Thyroid gland (tissue), 4 donors: Measurements from ENCODE around the gene LINC01488. TPM values are rescaled to one million over a fixed set of nuclear protein-coding genes. Genes with fewer than 3 reads are reported as not detected.
A peak's percentile ranks its signal among the peaks of the same experiment; 100 is the strongest.

Experiments used
- DNase-seq, 2 donors: peaks; one replicate each; pipeline ENCODE4 v3.0.0-alpha.2; 2019
- H3K27ac ChIP-seq, 3 donors: fragments of 200-600 bp; sonication (generic); 1 replicate in 2 of 3; 2 replicates in 1 of 3; pipeline ENCODE4 v1.5.1; 2016 to 2019; ENCODE audit warnings: mild to moderate bottlenecking in 1 of 3, moderate library complexity in 1 of 3
- H3K27me3 ChIP-seq: fragments of 200-600 bp; sonication (generic); one replicate; pipeline ENCODE4 v1.5.1; 2019
- H3K36me3 ChIP-seq, 2 donors: fragments of 200-600 bp; sonication (generic); one replicate each; pipeline ENCODE4 v1.5.1; 2016 to 2019
- H3K4me1 ChIP-seq, 2 donors: fragments of 200-600 bp; sonication (generic); one replicate each; pipeline ENCODE4 v1.5.1; 2017 to 2019
- H3K4me3 ChIP-seq, 3 donors: fragments of 200-600 bp; sonication (generic); replicated peaks in 1 of 3; 1 replicate in 2 of 3; 2 replicates in 1 of 3; pipeline ENCODE4 v1.5.1; 2016; ENCODE audit warnings: mild to moderate bottlenecking in 1 of 3
- H3K9me3 ChIP-seq: fragments of 200-600 bp; sonication (generic); one replicate; pipeline ENCODE4 v1.5.1; 2017
- CTCF ChIP-seq, 6 experiments: fragments of 200-600 bp in 3 of 6; fragments of 450-650 bp in 3 of 6; sonication (generic) in 3 of 6; IDR thresholded peaks; one replicate each; pipeline ENCODE4 v1.5.1; 2016 to 2019; ENCODE audit warnings: antibody characterized with exemption in 6 of 6, mild to moderate bottlenecking in 2 of 6, inconsistent platforms in 1 of 6, moderate library complexity in 1 of 6
- POLR2A ChIP-seq, 2 donors: fragments of 450-650 bp; IDR thresholded peaks; one replicate each; pipeline ENCODE4 v1.6.1; 2017; ENCODE audit warnings: antibody characterized with exemption in 2 of 2, mild to moderate bottlenecking in 2 of 2, moderate library complexity in 1 of 2
- WGBS, 2 donors: methylation state at CpG; one replicate each; pipeline ENCODE4 v1.1.5; 2017; 5-methylcytosine and 5-hydroxymethylcytosine counted together
- intact Hi-C: fragments of 100-400 bp; cut with DNase I; formaldehyde crosslinking; loops from one replicate; pipeline ENCODE4 v1.15.1; 2023
- total RNA-seq, 4 donors: library from RNA; depleted of rRNA; stranded (reverse); fragments of >200 nt; gene quantifications; one replicate each; pipeline ENCODE4 v1.2.3, GENCODE V29; 2016

LINC01488 gene
- total RNA-seq, 4 donors from 2014 or later = not detected

- H3K4me3 ChIP-seq = no peak overlapping the region
- no peaks in the 10 kb centered on the region for H3K27me3 ChIP-seq
- H3K4me1 ChIP-seq = peaks cover 9 to 12% of the 10 kb centered on the region in 2 donors
- intact Hi-C loops = no loop called here
- DNase-seq = no peak
- 86 to 91% methylated on average over 5 of the region's 7 CpGs for WGBS, 2 donors
- TF ChIP-seq POLR2A (IDR thresholded peaks at IDR 0.05) = no peak
- no peak for TF ChIP-seq CTCF (IDR thresholded peaks at IDR 0.05)
- H3K36me3 ChIP-seq = no peaks in the 10 kb centered on the region
- H3K9me3 ChIP-seq = no peaks in the 10 kb centered on the region
- H3K27ac ChIP-seq = no peak overlapping the region
Observed at GRCh38 chr11:69494851-69495250, 13.4 kb downstream of the LINC01488 start.

GRCh38 chr11:69495441-69496201 is 14.2 kb downstream of the LINC01488 start:
- 88 to 100% methylated on average over 5 to 11 of the region's 12 CpGs for WGBS, 2 donors
- no peak for DNase-seq
- Histone ChIP-seq H3K9me3 (no peaks in the 10 kb centered on the region), H3K36me3 (no peaks in the 10 kb centered on the region), H3K27me3 (no peaks in the 10 kb centered on the region), H3K27ac (no peak overlapping the region), H3K4me1 (peaks cover 9 to 12% of the 10 kb centered on the region in 2 donors), H3K4me3 (no peak overlapping the region)
- intact Hi-C loops = no loop called here
- no peak for TF ChIP-seq POLR2A (IDR thresholded peaks at IDR 0.05)
- no peak for TF ChIP-seq CTCF (IDR thresholded peaks at IDR 0.05)

GRCh38 chr11:69496202-69496557 is 14.7 kb downstream of the LINC01488 start:
- no peaks in the 10 kb centered on the region for H3K9me3 ChIP-seq
- H3K27me3 ChIP-seq = no peaks in the 10 kb centered on the region
- H3K36me3 ChIP-seq = no peaks in the 10 kb centered on the region
- no peak overlapping the region for H3K27ac ChIP-seq
- intact Hi-C loops = no loop called here
- DNase-seq = no peak
- TF ChIP-seq POLR2A (IDR thresholded peaks at IDR 0.05) (no peak), CTCF (IDR thresholded peaks at IDR 0.05) (no peak)
- H3K4me1 ChIP-seq = peaks cover 9 to 12% of the 10 kb centered on the region in 2 donors
- WGBS, 2 donors = 90 to 95% methylated on average over 10 of the region's 10 CpGs
- H3K4me3 ChIP-seq = no peak overlapping the region

- no peak for DNase-seq
- Histone ChIP-seq H3K27ac (peak overlapping the region in 1 of 3 donors; percentile 23), H3K4me1 (peaks cover 9 to 12% of the 10 kb centered on the region in 2 donors), H3K27me3 (no peaks in the 10 kb centered on the region), H3K9me3 (no peaks in the 10 kb centered on the region), H3K4me3 (no peak overlapping the region), H3K36me3 (no peaks in the 10 kb centered on the region)
- intact Hi-C loops = no loop called here
- WGBS, 2 donors = 62 to 65% methylated on average over 7 to 8 of the region's 12 CpGs
- TF ChIP-seq POLR2A (IDR thresholded peaks at IDR 0.05) = no peak
Observed at GRCh38 chr11:69496631-69497220, 15.3 kb downstream of the LINC01488 start.

GRCh38 chr11:69497221-69497787 is 15.8 kb downstream of the LINC01488 start:
- peaks cover 9 to 12% of the 10 kb centered on the region in 2 donors for H3K4me1 ChIP-seq
- H3K9me3 ChIP-seq = no peaks in the 10 kb centered on the region
- no peak overlapping the region for H3K4me3 ChIP-seq
- H3K27me3 ChIP-seq = no peaks in the 10 kb centered on the region
- no peaks in the 10 kb centered on the region for H3K36me3 ChIP-seq
- intact Hi-C loops = no loop called here
- WGBS, 2 donors = 20 to 21% methylated on average over 1 to 10 of the region's 19 CpGs
- TF ChIP-seq CTCF (IDR thresholded peaks at IDR 0.05) (no peak), POLR2A (IDR thresholded peaks at IDR 0.05) (no peak)
- peak; percentile 45 to 73 for DNase-seq
- H3K27ac ChIP-seq = peak overlapping the region in 1 of 3 donors; percentile 23
